Head of caudate nucleus (tissue), 42 donors: ENCODE results near the gene INSL3.

Experiments used
- DNase-seq, 42 donors: peaks; one replicate each; pipeline versions ENCODE4 v3.0.0 to v3.0.0-alpha.2; 2020 to 2021; ENCODE audit warnings: mixed read lengths in 7 of 42
- intact Hi-C: fragments of 100-400 bp; cut with DNase I; formaldehyde crosslinking; loops from one replicate; pipeline ENCODE4 v1.15.0; 2022

The INSL3 gene

DNA sequence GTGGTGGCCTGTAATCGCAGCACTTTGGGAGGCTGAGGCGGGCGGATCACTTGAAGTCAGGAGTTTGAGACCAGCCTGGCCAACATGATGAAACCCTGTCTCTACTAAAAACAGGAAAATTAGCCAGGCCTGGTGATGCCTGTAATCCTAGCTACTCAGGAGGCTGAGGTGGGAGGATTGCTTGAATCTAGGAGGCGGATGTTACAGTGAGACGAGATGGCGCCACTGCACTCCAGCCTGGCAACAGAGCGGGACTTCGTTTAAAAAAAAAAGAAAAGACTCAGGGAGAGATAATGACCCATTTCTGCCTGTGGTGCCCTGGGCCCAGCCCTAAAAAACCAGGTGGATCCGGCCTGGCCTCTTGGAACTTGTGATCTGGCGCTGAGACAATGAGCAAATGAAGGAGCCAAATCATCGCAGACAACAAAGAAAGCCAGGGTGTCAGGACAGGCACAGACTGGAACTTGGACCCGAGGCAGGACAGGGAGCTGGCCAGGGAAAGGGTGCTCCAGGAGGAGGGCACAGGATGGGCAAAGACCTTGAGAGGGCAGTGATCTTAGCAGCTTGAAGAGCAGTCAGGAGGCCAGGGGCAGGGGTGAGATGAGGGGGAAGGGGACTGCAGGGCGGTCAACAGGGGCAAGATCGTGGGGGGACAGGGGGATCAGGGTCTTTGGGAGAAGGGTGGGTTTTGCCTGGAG lies 27.4 kb upstream of the INSL3 start:
- DNase-seq: no peak
- intact Hi-C loops: no loop called here

DNA sequence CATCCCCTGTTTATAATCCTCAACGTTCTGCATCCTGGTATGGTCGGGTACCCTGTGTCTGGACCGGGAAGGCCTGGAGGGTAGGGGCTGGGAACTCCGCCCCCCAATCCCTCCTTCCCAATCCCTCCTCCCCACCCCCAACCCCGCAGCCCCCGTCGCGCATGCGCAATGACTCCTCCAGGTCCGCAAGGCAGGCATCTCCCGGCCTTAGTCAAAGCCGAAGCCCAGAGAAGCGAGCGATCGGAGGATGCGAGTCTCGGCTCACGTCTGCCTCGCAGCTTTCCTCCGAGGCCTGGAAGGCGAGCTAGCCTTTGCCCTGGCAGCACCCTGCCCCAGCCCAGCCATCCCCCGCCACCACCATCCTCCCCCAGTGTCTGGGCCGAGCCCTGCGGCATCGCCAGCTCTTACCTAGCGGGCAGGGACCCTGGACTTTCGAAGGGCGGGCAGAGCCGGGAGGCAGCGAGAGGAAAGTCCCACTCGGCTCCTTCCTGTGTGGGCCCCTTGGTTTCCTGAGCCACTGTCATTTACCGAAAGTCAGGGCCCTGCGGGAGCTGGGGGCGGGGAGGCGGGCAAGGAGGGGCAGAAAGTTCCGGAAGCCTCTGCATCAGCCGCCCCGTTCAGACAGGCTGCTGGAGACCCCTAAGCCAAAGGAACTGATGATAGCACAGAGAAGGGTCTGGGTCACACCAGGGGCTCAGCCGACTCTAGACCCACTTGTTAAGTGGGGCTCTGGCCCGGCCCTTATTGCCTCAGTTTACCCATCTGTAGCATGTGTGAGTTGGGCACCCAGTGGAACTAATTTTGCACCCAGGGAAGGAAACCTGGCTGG lies 26.4 kb upstream of the INSL3 start, which contains the start of gene JAK3:
JAK3 (minus strand) TSS at position 445 of the 829 bp plus-strand sequence. CDS start 3,565 bp downstream, outside the sequence.
- intact Hi-C loops: no loop called here
- DNase-seq: peak; percentile 21 to 84 (median 67)

GRCh38 chr19:17846146-17846545 lies 24.8 kb upstream of the INSL3 start:
- DNase-seq: no peak
- intact Hi-C loops: no loop called here

GRCh38 chr19:17843908-17844490 lies 22.7 kb upstream of the INSL3 start:
- intact Hi-C loops: no loop called here
- DNase-seq: no peak

GRCh38 chr19:17843292-17843827 lies 22.0 kb upstream of the INSL3 start:
- intact Hi-C loops: no loop called here
- no peak for DNase-seq

DNA sequence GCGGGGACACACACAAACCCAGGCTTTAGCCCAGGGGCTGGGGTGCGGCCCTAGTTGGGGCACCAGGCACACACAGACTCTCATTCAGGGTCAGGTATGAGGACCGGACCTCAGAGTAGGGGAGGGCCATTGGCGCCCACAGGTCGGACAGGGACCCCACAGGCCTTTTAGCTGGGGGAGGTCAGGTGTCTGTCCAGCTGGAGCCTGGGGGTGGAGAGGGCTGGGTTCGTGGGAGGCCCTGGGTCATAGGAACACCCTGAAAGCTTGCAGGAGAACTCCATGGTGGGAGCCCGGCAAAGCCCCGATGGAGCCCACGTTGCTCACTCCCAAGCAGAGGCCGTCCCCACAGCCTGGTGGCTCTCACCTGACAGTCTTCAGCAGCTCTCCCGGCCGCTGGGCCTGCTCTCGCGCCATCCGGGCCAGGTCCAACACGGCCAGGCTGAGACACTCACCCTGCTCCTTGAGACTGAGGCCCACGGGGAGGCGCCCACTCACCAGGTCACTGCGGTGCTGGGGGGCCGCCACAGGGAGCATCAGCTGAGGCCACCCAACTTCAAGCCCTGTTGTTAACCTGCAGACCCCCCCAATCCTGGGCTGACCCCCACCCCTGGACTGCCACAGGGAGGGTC lies 21.5 kb upstream of the INSL3 start:
- peak in 1 of 42 donors; percentile 19 for DNase-seq
- intact Hi-C loops: no loop called here

- intact Hi-C loops: no loop called here
Measured at GRCh38 chr19:17841810-17842662, 20.7 kb upstream of the INSL3 start.

GRCh38 chr19:17841371-17841809 lies 20.1 kb upstream of the INSL3 start:
- DNase-seq: no peak
- intact Hi-C loops: no loop called here

More at GRCh38 chr19:17841810-17842662, 20.7 kb upstream of the INSL3 start:
- DNase-seq: peak; percentile 28 to 93 (median 80)

GRCh38 chr19:17840019-17840418 lies 18.7 kb upstream of the INSL3 start:
- DNase-seq: no peak
- intact Hi-C loops: no loop called here

DNA sequence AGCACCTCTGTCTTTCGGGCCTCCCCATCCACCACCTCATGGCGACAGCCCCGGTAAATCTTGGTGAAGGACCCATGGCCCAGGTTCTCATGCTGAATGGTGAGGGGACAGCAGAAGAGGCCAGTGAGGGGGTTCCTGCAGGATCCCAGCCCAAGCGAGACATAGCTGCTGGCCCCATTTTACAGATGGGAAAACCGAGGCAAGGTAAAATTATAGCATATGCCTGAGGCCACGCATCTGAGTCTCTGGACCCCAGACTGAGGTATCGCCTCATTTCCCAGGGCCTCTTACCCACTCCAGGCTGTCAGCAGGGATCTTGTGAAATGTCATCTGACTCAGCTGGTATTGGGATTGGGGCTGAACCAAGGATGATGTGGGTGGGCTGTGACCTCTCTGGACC lies 16.7 kb upstream of the INSL3 start:
- no peak for DNase-seq
- intact Hi-C loops: no loop called here

DNA sequence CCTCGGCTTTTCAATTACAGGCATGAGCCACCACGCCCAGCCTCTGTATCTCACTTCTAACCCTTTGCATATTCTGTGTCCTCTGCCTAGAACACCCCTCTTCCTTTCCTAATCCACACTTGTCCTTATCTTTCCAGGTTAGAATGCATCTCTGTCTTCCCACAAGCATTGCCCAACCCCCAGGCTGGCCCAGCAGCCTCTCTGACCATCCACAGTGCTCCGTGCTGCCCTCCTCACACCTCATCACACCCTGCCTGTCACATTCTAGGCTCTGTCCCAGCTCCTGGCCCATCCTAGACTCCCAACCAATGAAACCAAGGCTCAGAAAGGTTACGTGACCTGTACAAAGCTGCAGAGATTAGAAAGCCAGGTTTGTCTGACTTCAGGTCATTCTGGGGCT lies 15.2 kb upstream of the INSL3 start:
- DNase-seq: no peak
- intact Hi-C loops: no loop called here

- no peak for DNase-seq
- intact Hi-C loops: no loop called here
Measured at GRCh38 chr19:17835182-17836006, 14.1 kb upstream of the INSL3 start.

DNA sequence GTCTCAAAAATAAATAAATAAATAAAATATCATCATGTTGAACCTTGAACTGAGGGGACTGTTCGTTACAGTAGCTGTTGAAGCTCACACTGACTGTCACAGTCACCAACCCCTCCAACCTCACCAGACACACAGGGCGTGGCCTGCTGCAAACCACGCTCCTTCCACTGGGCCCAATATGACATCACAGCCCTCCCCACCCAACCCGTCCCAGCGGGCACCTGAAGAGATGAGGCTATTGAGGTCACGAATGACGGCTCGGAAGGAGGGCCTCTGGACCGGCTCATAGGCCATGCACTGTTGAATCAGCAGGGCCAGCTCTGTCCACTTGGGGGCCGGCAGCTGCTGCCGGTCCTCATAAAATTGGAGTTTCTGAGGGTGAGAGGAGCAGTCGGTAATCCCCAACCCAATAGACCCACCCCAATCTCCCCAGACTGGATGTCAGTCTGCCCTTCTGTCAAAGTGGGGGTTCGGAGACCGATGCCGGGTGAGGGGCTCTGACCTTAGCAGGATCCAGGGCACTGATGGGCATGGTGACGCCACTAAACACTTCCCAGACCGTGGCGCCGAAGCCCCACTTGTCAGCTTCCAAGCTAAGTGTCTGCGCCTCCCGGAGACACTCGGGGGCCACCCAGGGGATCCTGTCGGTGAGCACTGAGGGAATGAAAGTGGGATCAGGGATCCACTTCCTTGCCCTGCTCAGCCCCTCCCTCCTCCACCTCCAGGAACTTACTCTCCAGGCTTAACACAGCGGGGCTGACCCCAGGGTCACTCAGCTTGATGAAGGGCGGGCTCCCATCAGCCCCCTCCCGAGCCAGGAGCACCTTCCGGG lies 13.2 kb upstream of the INSL3 start:
- intact Hi-C loops: no loop called here
- no peak for DNase-seq

GRCh38 chr19:17832443-17833208 lies 11.3 kb upstream of the INSL3 start:
- no peak for DNase-seq
- intact Hi-C loops: no loop called here

- intact Hi-C loops: no loop called here
- DNase-seq: peak in 2 of 42 donors; percentile 18 to 37
Measured at GRCh38 chr19:17831419-17831888, 10.1 kb upstream of the INSL3 start.
